Natural killer cell (primary cell): Measurements from ENCODE around the gene KDM1A. TPM values are rescaled to one million over a fixed set of nuclear protein-coding genes. Genes with fewer than 3 reads are reported as not detected.
A peak's percentile ranks its signal among the peaks of the same experiment; 100 is the strongest.

Experiments
- ATAC-seq, 3 donors: fragments of 150-1000 bp in 2 of 3; fragments of 200-7000 bp in 1 of 3; cut with Tn5 transposase; 1 replicate in 1 of 3; 2 replicates in 2 of 3; pipeline ENCODE4 v1.10.0; 2021; ENCODE audit warnings: mild to moderate bottlenecking in 2 of 3, moderate library complexity in 2 of 3
- DNase-seq, 2 donors: peaks; one replicate each; pipeline versions ENCODE4 v3.0.0 to v3.0.0-alpha.2; 2013 to 2021; ENCODE audit warnings: mixed read lengths in 1 of 2
- H3K27ac ChIP-seq: one replicate; pipeline ENCODE4 v1.5.1; 2013; ENCODE audit warnings: mild to moderate bottlenecking, low read length
- H3K27me3 ChIP-seq: one replicate; pipeline ENCODE4 v1.6.1; 2013; ENCODE audit warnings: low read length; ENCODE audit not compliant: control insufficient read depth, insufficient read depth
- H3K36me3 ChIP-seq: one replicate; pipeline ENCODE4 v1.6.1; 2013; ENCODE audit warnings: low read length; ENCODE audit not compliant: control insufficient read depth, insufficient read depth
- H3K4me1 ChIP-seq: one replicate; pipeline ENCODE4 v1.6.1; 2013; ENCODE audit warnings: low read length; ENCODE audit not compliant: control insufficient read depth, insufficient read depth
- H3K4me3 ChIP-seq: one replicate; pipeline ENCODE4 v1.5.1; 2013; ENCODE audit warnings: low read length
- H3K9me3 ChIP-seq: one replicate; pipeline ENCODE4 v1.6.1; 2013; ENCODE audit warnings: low read length; ENCODE audit not compliant: control insufficient read depth, insufficient read depth
- H3K27ac Mint-ChIP-seq, 2 donors: one replicate each; pipeline ENCODE4 v1.8.0; 2022; ENCODE audit warnings: mild to moderate bottlenecking in 2 of 2, mixed read lengths in 2 of 2, moderate library complexity in 1 of 2
- H3K27me3 Mint-ChIP-seq, 2 donors: one replicate each; pipeline ENCODE4 v1.8.0; 2022; ENCODE audit warnings: low read depth in 2 of 2, mixed read lengths in 2 of 2
- H3K36me3 Mint-ChIP-seq: one replicate; pipeline ENCODE4 v1.8.0; 2022; ENCODE audit warnings: mixed read lengths
- H3K4me1 Mint-ChIP-seq, 2 donors: one replicate each; pipeline ENCODE4 v1.8.0; 2022; ENCODE audit warnings: mixed read lengths in 2 of 2
- H3K4me3 Mint-ChIP-seq: one replicate; pipeline ENCODE4 v1.8.0; 2022; ENCODE audit warnings: mild to moderate bottlenecking, moderate library complexity, mixed read lengths
- H3K9me3 Mint-ChIP-seq, 2 donors: one replicate each; pipeline ENCODE4 v1.8.0; 2022; ENCODE audit warnings: mixed read lengths in 2 of 2
- CTCF ChIP-seq: fragments of 200-600 bp; IDR thresholded peaks from one replicate; pipeline ENCODE4 v1.8.0; 2022; ENCODE audit warnings: antibody characterized with exemption
- WGBS: methylation state at CpG from one replicate; pipeline ENCODE4 v1.1.7; 2013; ENCODE audit warnings: missing lambda C conversion rate; ENCODE audit not compliant: insufficient coverage; 5-methylcytosine and 5-hydroxymethylcytosine counted together
- intact Hi-C: fragments of 100-400 bp; cut with micrococcal nuclease; formaldehyde crosslinking; loops from one replicate; pipeline ENCODE4 v1.14.2; 2022
- total RNA-seq, 4 donors: library from RNA; stranded (reverse); fragments of 120-200 nt in 1 of 4; gene quantifications; one replicate each; pipeline versions ENCODE4 v1.2.3 to v1.2.4, GENCODE V29; 2013 to 2022

KDM1A gene
- total RNA-seq, 3 donors from 2014 or later (not counting 1 experiment from before 2014, with no cell fraction given): 33.0 to 45.4 (median 43.8) TPM

GRCh38 chr1:23083714-23084480, 64.6 kb downstream of the KDM1A start:
- H3K36me3 Mint-ChIP-seq: peaks cover 40% of the 10 kb centered on the region
- Histone ChIP-seq H3K9me3 (no peaks in the 10 kb centered on the region), H3K36me3 (peaks cover 77% of the 10 kb centered on the region), H3K27me3 (no peaks in the 10 kb centered on the region), H3K4me3 (no peak overlapping the region), H3K4me1 (no peaks in the 10 kb centered on the region), H3K27ac (no peak overlapping the region)
- no peak overlapping the region for H3K4me3 Mint-ChIP-seq
- no peak for DNase-seq
- intact Hi-C loops: no loop called here
- no peaks in the 10 kb centered on the region for H3K27me3 Mint-ChIP-seq
- no peak for TF ChIP-seq CTCF
- no peak overlapping the region for H3K27ac Mint-ChIP-seq
- 88% methylated on average over 5 of the region's 5 CpGs for WGBS
- no peaks in the 10 kb centered on the region for H3K9me3 Mint-ChIP-seq
- H3K4me1 Mint-ChIP-seq: peaks cover 0 to 6% of the 10 kb centered on the region in 2 donors
- no peak for ATAC-seq

GRCh38 chr1:23084880-23085279, 65.6 kb downstream of the KDM1A start:
- no peak overlapping the region for H3K4me3 Mint-ChIP-seq
- H3K27ac Mint-ChIP-seq: no peak overlapping the region
- H3K4me1 Mint-ChIP-seq: peaks cover 0 to 6% of the 10 kb centered on the region in 2 donors
- H3K27ac ChIP-seq: no peak overlapping the region
- H3K36me3 ChIP-seq: peaks cover 67% of the 10 kb centered on the region
- H3K27me3 Mint-ChIP-seq: no peaks in the 10 kb centered on the region
- ATAC-seq (no peak), DNase-seq (no peak)
- TF ChIP-seq CTCF: no peak
- intact Hi-C loops: no loop called here
- no peak overlapping the region for H3K4me3 ChIP-seq
- H3K9me3 ChIP-seq: no peaks in the 10 kb centered on the region
- peaks cover 30% of the 10 kb centered on the region for H3K36me3 Mint-ChIP-seq
- WGBS: 99% methylated on average over 8 of the region's 8 CpGs
- no peaks in the 10 kb centered on the region for H3K9me3 Mint-ChIP-seq
- H3K27me3 ChIP-seq: no peaks in the 10 kb centered on the region
- no peaks in the 10 kb centered on the region for H3K4me1 ChIP-seq

DNA sequence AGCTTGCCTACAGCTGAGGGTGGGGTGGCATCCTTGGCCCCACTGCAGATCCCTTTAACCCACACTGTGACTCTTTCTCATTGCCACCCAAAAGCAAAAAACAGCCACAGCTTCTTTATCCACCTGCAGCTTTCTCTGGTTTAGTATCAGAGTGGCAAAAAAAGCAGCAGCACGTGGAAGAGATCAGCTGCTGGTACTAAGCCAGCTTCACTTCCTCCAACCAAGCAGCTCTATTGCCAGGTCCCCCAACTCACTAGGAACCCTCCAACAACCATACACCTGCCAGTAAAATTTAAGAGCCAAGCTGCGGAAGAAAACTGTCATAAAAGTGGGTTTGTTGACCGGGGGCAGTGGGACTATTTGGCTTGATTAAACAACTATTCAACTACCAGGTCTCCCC, 66.4 kb downstream of the KDM1A start:
- ATAC-seq (no peak), DNase-seq (no peak)
- H3K4me3 Mint-ChIP-seq: no peak overlapping the region
- H3K36me3 Mint-ChIP-seq: peaks cover 25% of the 10 kb centered on the region
- H3K9me3 Mint-ChIP-seq: no peaks in the 10 kb centered on the region
- H3K36me3 ChIP-seq: peaks cover 59% of the 10 kb centered on the region
- H3K27ac Mint-ChIP-seq: peak overlapping the region in 1 of 2 donors; percentile 18
- H3K27me3 Mint-ChIP-seq: no peaks in the 10 kb centered on the region
- H3K4me1 ChIP-seq: no peaks in the 10 kb centered on the region
- H3K4me1 Mint-ChIP-seq: peaks cover 0 to 6% of the 10 kb centered on the region in 2 donors
- no peaks in the 10 kb centered on the region for H3K27me3 ChIP-seq
- no peaks in the 10 kb centered on the region for H3K9me3 ChIP-seq
- 62% methylated on average over 3 of the region's 3 CpGs for whole genome bisulfite sequencing
- no peak for TF ChIP-seq CTCF
- intact Hi-C loops: no loop called here
- no peak overlapping the region for H3K27ac ChIP-seq
- no peak overlapping the region for H3K4me3 ChIP-seq

- no peak for TF ChIP-seq CTCF
- 95% methylated on average over 2 of the region's 2 CpGs for WGBS
- no peaks in the 10 kb centered on the region for H3K27me3 ChIP-seq
- Mint-ChIP-seq H3K4me3 (no peak overlapping the region), H3K36me3 (peaks cover 13% of the 10 kb centered on the region), H3K27me3 (no peaks in the 10 kb centered on the region), H3K9me3 (no peaks in the 10 kb centered on the region), H3K27ac (peak overlapping the region in 1 of 2 donors; percentile 26), H3K4me1 (peaks cover 0 to 6% of the 10 kb centered on the region in 2 donors)
- ATAC-seq: no peak
- H3K4me1 ChIP-seq: no peaks in the 10 kb centered on the region
- H3K4me3 ChIP-seq: no peak overlapping the region
- H3K9me3 ChIP-seq: no peaks in the 10 kb centered on the region
- peaks cover 51% of the 10 kb centered on the region for H3K36me3 ChIP-seq
- intact Hi-C loops: no loop called here
- H3K27ac ChIP-seq: no peak overlapping the region
- DNase-seq: no peak
These were observed 68.8 kb downstream of the KDM1A start for GRCh38 chr1:23088027-23088426.
